OCI-LY7 (cell line): ENCODE data around the gene TGFBR3. TPM values are rescaled to one million over a fixed set of nuclear protein-coding genes. Genes with fewer than 3 reads are reported as not detected.

Experiments used
- BruUV-seq: library from RNA; stranded (reverse); fragments of 400-500 nt; replicated peaks from 2 replicates; lab custom pipeline; 2021; lab: Mats Ljungman, UMichigan
- CTCF ChIA-PET: fragments of 300-600 bp; sonication (Branson Sonifier 250); formaldehyde crosslinking; loops from one replicate; lab custom pipeline; 2022; ENCODE audit warnings: antibody characterized with exemption; ENCODE audit not compliant: unreplicated experiment; lab: Charles Lee
- POLR2A ChIA-PET: fragments of 300-600 bp; sonication (Branson Sonifier 250); formaldehyde crosslinking; loops from one replicate; lab custom pipeline; 2022; ENCODE audit warnings: antibody characterized with exemption; lab: Charles Lee
- DNase-seq: peaks from one replicate; pipeline ENCODE4 v3.0.0-alpha.2; 2015; ENCODE audit warnings: low spot score
- H2AFZ ChIP-seq: fragments of 200-600 bp; sonication (generic), shearing (Covaris generic); 2 replicates; pipeline ENCODE4 v1.6.1; 2014; ENCODE audit warnings: mild to moderate bottlenecking, antibody characterized with exemption, low read length, moderate library complexity
- H3K27ac ChIP-seq: fragments of 200-600 bp; sonication (generic); 2 replicates; pipeline ENCODE4 v1.5.1; 2014; ENCODE audit warnings: mixed run types, low read depth, mild to moderate bottlenecking, moderate library complexity, low read length, inconsistent platforms; ENCODE audit not compliant: poor library complexity, severe bottlenecking
- H3K36me3 ChIP-seq: fragments of 200-600 bp; sonication (generic); 2 replicates; pipeline ENCODE4 v1.6.1; 2014; ENCODE audit warnings: mild to moderate bottlenecking, antibody characterized with exemption, low read length, moderate library complexity, mixed read lengths; ENCODE audit not compliant: insufficient read depth
- H3K4me1 ChIP-seq: fragments of 200-600 bp; sonication (generic); 2 replicates; pipeline ENCODE4 v1.5.1; 2014; ENCODE audit warnings: mild to moderate bottlenecking, low read length; ENCODE audit not compliant: insufficient read depth, poor library complexity, severe bottlenecking
- H3K4me2 ChIP-seq: fragments of 200-600 bp; sonication (generic); 2 replicates; pipeline ENCODE4 v1.6.1; 2014; ENCODE audit warnings: mild to moderate bottlenecking, low read length
- H3K4me3 ChIP-seq: fragments of 200-600 bp; sonication (generic); 2 replicates; pipeline ENCODE4 v1.5.1; 2014; ENCODE audit warnings: mild to moderate bottlenecking, low read depth, low read length; ENCODE audit not compliant: poor library complexity, severe bottlenecking
- H3K79me2 ChIP-seq: fragments of 200-600 bp; sonication (generic); 2 replicates; pipeline ENCODE4 v1.6.1; 2016; ENCODE audit warnings: low read depth, mild to moderate bottlenecking, low read length, moderate library complexity, mixed read lengths; ENCODE audit not compliant: insufficient read depth
- H3K9me2 ChIP-seq: fragments of 200-600 bp; sonication (generic); 2 replicates; pipeline ENCODE4 v1.6.1; 2016; ENCODE audit warnings: mild to moderate bottlenecking, low read length, mixed read lengths; ENCODE audit not compliant: insufficient read depth
- H3K9me3 ChIP-seq: fragments of 200-600 bp; sonication (generic); 2 replicates; pipeline ENCODE4 v1.6.1; 2014; ENCODE audit warnings: mild to moderate bottlenecking, mixed run types, low read length, mixed read lengths
- H4K20me1 ChIP-seq: fragments of 200-600 bp; sonication (generic); 2 replicates; pipeline ENCODE4 v1.6.1; 2014; ENCODE audit warnings: mild to moderate bottlenecking, antibody characterized with exemption, low read length, moderate library complexity, mixed read lengths; ENCODE audit not compliant: insufficient read depth
- EZH2phosphoT487 ChIP-seq: fragments of 200-600 bp; sonication (generic); IDR thresholded peaks from 2 replicates; pipeline ENCODE4 v1.6.1; 2018; ENCODE audit warnings: low read depth, borderline replicate concordance, mild to moderate bottlenecking, mixed run types, antibody characterized with exemption, low read length, moderate library complexity, mixed read lengths
- intact Hi-C: fragments of 100-400 bp; cut with micrococcal nuclease; formaldehyde crosslinking; loops from one replicate; pipeline ENCODE4 v1.10.0; 2022; ENCODE audit not compliant: unreplicated experiment
- total RNA-seq, 2 experiments: library from RNA; depleted of rRNA in 1 of 2; stranded (reverse); fragments of >200 nt in 1 of 2; shearing (Covaris generic) in 1 of 2; gene quantifications; 2 replicates each; pipeline ENCODE4 v1.2.3, GENCODE V29; 2014 to 2022
- TF ChIP-seq, protein P1 (sequence below): fragments of 200-600 bp; sonication (generic); conservative IDR thresholded peaks from 2 replicates; pipeline ENCODE4 v1.5.1; 2014; ENCODE audit warnings: mild to moderate bottlenecking, antibody characterized with exemption, low read length, moderate library complexity, mixed read lengths

Gene TGFBR3
- total RNA-seq, 2 experiments from 2014 or later = not detected

GRCh38 chr1:91696321-91696720 lies 189.6 kb downstream of the TGFBR3 start:
- no peak for TF ChIP-seq EZH2phosphoT487
- TF ChIP-seq, protein P1, sequence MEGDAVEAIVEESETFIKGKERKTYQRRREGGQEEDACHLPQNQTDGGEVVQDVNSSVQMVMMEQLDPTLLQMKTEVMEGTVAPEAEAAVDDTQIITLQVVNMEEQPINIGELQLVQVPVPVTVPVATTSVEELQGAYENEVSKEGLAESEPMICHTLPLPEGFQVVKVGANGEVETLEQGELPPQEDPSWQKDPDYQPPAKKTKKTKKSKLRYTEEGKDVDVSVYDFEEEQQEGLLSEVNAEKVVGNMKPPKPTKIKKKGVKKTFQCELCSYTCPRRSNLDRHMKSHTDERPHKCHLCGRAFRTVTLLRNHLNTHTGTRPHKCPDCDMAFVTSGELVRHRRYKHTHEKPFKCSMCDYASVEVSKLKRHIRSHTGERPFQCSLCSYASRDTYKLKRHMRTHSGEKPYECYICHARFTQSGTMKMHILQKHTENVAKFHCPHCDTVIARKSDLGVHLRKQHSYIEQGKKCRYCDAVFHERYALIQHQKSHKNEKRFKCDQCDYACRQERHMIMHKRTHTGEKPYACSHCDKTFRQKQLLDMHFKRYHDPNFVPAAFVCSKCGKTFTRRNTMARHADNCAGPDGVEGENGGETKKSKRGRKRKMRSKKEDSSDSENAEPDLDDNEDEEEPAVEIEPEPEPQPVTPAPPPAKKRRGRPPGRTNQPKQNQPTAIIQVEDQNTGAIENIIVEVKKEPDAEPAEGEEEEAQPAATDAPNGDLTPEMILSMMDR = no peak
- H3K9me2 ChIP-seq = no peaks in the 10 kb centered on the region
- no peak overlapping the region for H3K4me3 ChIP-seq
- no peaks in the 10 kb centered on the region for H3K79me2 ChIP-seq
- intact Hi-C loops = no loop called here
- no peaks in the 10 kb centered on the region for H4K20me1 ChIP-seq
- DNase-seq = no peak
- no peak overlapping the region for H2AFZ ChIP-seq
- no peak overlapping the region for H3K4me2 ChIP-seq
- H3K4me1 ChIP-seq = no peaks in the 10 kb centered on the region
- H3K36me3 ChIP-seq = no peaks in the 10 kb centered on the region
- ChIA-PET CTCF (no interaction called here), POLR2A (interaction anchor here (0.7 kb wide), 2 partner anchors 28 to 1018 kb away, joined by 3 read pairs; no protein-coding TSS in a partner anchor)
- H3K27ac ChIP-seq = no peak overlapping the region
- BruUV-seq = no TSS peak
- no peaks in the 10 kb centered on the region for H3K9me3 ChIP-seq

DNA sequence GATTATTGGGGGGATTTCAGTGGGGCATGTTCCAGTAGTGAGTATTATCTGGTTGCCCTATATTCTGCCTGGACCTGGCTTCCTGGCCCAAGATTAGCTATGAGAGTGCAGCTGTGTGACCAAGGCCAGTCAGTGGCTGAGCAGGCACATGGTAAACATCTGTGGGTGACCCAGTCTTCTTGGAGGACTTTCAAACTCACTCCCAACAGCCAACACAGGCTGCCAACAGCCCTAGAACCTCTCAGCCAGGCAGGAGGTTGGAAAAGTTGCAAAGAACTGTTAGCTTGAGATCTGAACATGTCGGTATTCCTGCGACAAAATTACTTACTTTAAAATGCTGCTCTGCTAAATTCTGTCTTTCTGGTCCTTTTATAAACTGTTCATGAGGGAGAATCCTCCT lies 192.4 kb downstream of the TGFBR3 start:
- Histone ChIP-seq H2AFZ (no peak overlapping the region), H3K36me3 (no peaks in the 10 kb centered on the region), H3K4me2 (no peak overlapping the region), H3K4me1 (no peaks in the 10 kb centered on the region), H3K4me3 (no peak overlapping the region), H3K27ac (no peak overlapping the region), H3K9me2 (no peaks in the 10 kb centered on the region), H3K79me2 (no peaks in the 10 kb centered on the region), H4K20me1 (no peaks in the 10 kb centered on the region), H3K9me3 (no peaks in the 10 kb centered on the region)
- TF ChIP-seq, protein P1 = no peak
- no peak for TF ChIP-seq EZH2phosphoT487
- intact Hi-C loops = no loop called here
- no peak for DNase-seq
- ChIA-PET POLR2A (no interaction called here), CTCF (no interaction called here)
- BruUV-seq = no TSS peak

DNA sequence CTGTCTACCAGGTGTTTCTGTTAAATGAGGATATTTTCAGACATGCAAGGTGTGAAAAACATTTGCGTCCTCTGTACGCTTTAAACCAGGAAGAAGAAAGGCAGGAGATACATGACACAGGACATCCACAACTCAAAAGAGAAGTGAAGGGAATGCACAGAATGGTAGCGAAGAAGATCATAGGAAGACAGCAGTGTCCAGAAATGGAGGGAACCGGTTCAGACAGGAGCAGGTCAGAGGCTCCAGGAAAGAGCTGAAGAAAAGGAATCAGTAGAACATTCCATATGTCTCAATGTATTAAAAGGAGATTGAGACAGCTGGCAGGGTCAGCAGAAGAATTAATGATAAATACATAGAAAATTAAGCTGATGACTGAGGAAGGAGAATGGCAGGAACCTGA lies 194.4 kb downstream of the TGFBR3 start:
- Histone ChIP-seq H3K27ac (no peak overlapping the region), H3K4me2 (no peak overlapping the region), H3K79me2 (no peaks in the 10 kb centered on the region), H3K9me2 (no peaks in the 10 kb centered on the region), H3K36me3 (no peaks in the 10 kb centered on the region), H3K9me3 (no peaks in the 10 kb centered on the region), H3K4me3 (no peak overlapping the region), H4K20me1 (no peaks in the 10 kb centered on the region), H2AFZ (no peak overlapping the region), H3K4me1 (no peaks in the 10 kb centered on the region)
- intact Hi-C loops = no loop called here
- TF ChIP-seq EZH2phosphoT487 = no peak
- TF ChIP-seq, protein P1 = no peak
- DNase-seq = no peak
- CTCF ChIA-PET = no interaction called here
- no TSS peak for BruUV-seq
- POLR2A ChIA-PET = interaction anchor here (0.7 to 0.9 kb wide), 2 partner anchors 13 to 437 kb away, joined by 3 read pairs; no protein-coding TSS in a partner anchor
